ENCODE data around the gene COQ8A. TPM values are rescaled to one million over a fixed set of nuclear protein-coding genes. Genes with fewer than 3 reads are reported as not detected.

Gene COQ8A
- total RNA-seq, 4 donors from 2014 or later = 73.1 to 118 (median 80.9) TPM

GRCh38 chr1:226978432-226979114 lies 38.5 kb downstream of the COQ8A start:
- no peaks in the 10 kb centered on the region for H3K9me3 ChIP-seq

GRCh38 chr1:226979115-226979516 lies 39.0 kb downstream of the COQ8A start:
- TF ChIP-seq POLR2AphosphoS5 (IDR thresholded peaks at IDR 0.05) = no peak
- no peak for TF ChIP-seq POLR2A (IDR thresholded peaks at IDR 0.05; ENCODE audit: low read depth)
- no peak for TF ChIP-seq EP300 (IDR thresholded peaks at IDR 0.05)
- Histone ChIP-seq H3K27me3 (no peaks in the 10 kb centered on the region), H3K36me3 (peaks cover 10 to 71% (median 55%) of the 10 kb centered on the region in 4 donors), H3K27ac (replicated peaks in 1 of 4) (no peak overlapping the region), H3K4me3 (no peak overlapping the region), H3K9me3 (no peaks in the 10 kb centered on the region), H3K4me1 (peaks cover 32 to 78% (median 45%) of the 10 kb centered on the region in 4 donors)
- DNase-seq (ENCODE audit: extremely low spot score) = no peak
- intact Hi-C loops (cut with DNase I) = no loop called here
- 80% methylated on average over 4 of the region's 15 CpGs for WGBS

More at GRCh38 chr1:226978432-226979114, 38.5 kb downstream of the COQ8A start:
- no peak for DNase-seq (ENCODE audit: extremely low spot score)
- Histone ChIP-seq H3K27me3 (no peaks in the 10 kb centered on the region), H3K36me3 (peaks cover 4 to 66% (median 50%) of the 10 kb centered on the region in 4 donors), H3K4me3 (no peak overlapping the region), H3K4me1 (peaks cover 32 to 78% (median 49%) of the 10 kb centered on the region in 4 donors), H3K27ac (replicated peaks in 1 of 4) (no peak overlapping the region)
- 94% methylated on average over 10 of the region's 10 CpGs for WGBS
- TF ChIP-seq CTCF (IDR thresholded peaks at IDR 0.05) (no peak), POLR2A (IDR thresholded peaks at IDR 0.05; ENCODE audit: low read depth) (no peak), EP300 (IDR thresholded peaks at IDR 0.05) (no peak), POLR2AphosphoS5 (IDR thresholded peaks at IDR 0.05) (no peak)
- intact Hi-C loops (cut with DNase I) = no loop called here

- H3K27ac ChIP-seq (replicated peaks in 1 of 4) = peak overlapping the region in 1 of 4 donors; percentile 9
- intact Hi-C loops (cut with DNase I) = no loop called here
- H3K4me1 ChIP-seq = peaks cover 29 to 78% (median 40%) of the 10 kb centered on the region in 4 donors
- no peak for TF ChIP-seq POLR2AphosphoS5 (IDR thresholded peaks at IDR 0.05)
- TF ChIP-seq POLR2A (IDR thresholded peaks at IDR 0.05; ENCODE audit: low read depth) = no peak
- TF ChIP-seq CTCF (IDR thresholded peaks at IDR 0.05) = no peak
- TF ChIP-seq EP300 (IDR thresholded peaks at IDR 0.05) = no peak
- no peak for DNase-seq (ENCODE audit: extremely low spot score)
- H3K4me3 ChIP-seq = no peak overlapping the region
- peaks cover 15 to 76% (median 60%) of the 10 kb centered on the region in 4 donors for H3K36me3 ChIP-seq
- H3K9me3 ChIP-seq = no peaks in the 10 kb centered on the region
- 80% methylated on average over 2 of the region's 12 CpGs for WGBS
- H3K27me3 ChIP-seq = no peaks in the 10 kb centered on the region
These were observed 39.5 kb downstream of the COQ8A start for GRCh38 chr1:226979517-226980121.

GRCh38 chr1:226980122-226980560 lies 40.0 kb downstream of the COQ8A start:
- H3K4me3 ChIP-seq = no peak overlapping the region
- intact Hi-C loops (cut with DNase I) = no loop called here
- peaks cover 24 to 77% (median 35%) of the 10 kb centered on the region in 4 donors for H3K4me1 ChIP-seq
- peak overlapping the region in 1 of 4 donors; percentile 9 for H3K27ac ChIP-seq (replicated peaks in 1 of 4)
- no peaks in the 10 kb centered on the region for H3K9me3 ChIP-seq
- no peak for TF ChIP-seq POLR2AphosphoS5 (IDR thresholded peaks at IDR 0.05)
- no peak for TF ChIP-seq POLR2A (IDR thresholded peaks at IDR 0.05; ENCODE audit: low read depth)
- TF ChIP-seq CTCF (IDR thresholded peaks at IDR 0.05) = no peak
- H3K27me3 ChIP-seq = no peaks in the 10 kb centered on the region
- no CpG with 5 or more reads among the region's 4 CpGs for WGBS
- peaks cover 19 to 81% (median 65%) of the 10 kb centered on the region in 4 donors for H3K36me3 ChIP-seq
- DNase-seq (ENCODE audit: extremely low spot score) = no peak

Measured in esophagus muscularis mucosa (tissue), 4 donors.